Smooth muscle cell (in vitro differentiated cells): ENCODE data around the gene GLT6D1. TPM values are rescaled to one million over a fixed set of nuclear protein-coding genes. Genes with fewer than 3 reads are reported as not detected.

Source experiments
- DNase-seq: peaks from one replicate; lab custom pipeline; 2025; ENCODE audit not compliant: unreplicated experiment; lab: John Stamatoyannopoulos, UW
- H2AFZ ChIP-seq: fragments of 200-600 bp; sonication (generic); 2 replicates; pipeline ENCODE4 v1.6.0; 2016; ENCODE audit warnings: antibody characterized with exemption, low read depth, mild to moderate bottlenecking
- H3F3A ChIP-seq: fragments of 200-600 bp; sonication (generic); 2 replicates; pipeline ENCODE4 v1.6.0; 2017; ENCODE audit warnings: antibody characterized with exemption, low read depth
- H3K27ac ChIP-seq: fragments of 200-600 bp; sonication (generic); 2 replicates; pipeline ENCODE4 v1.5.1; 2016; ENCODE audit warnings: low read depth, mild to moderate bottlenecking
- H3K27me3 ChIP-seq: fragments of 200-600 bp; sonication (generic); 2 replicates; pipeline ENCODE4 v1.6.1; 2016; ENCODE audit warnings: low read depth, mild to moderate bottlenecking
- H3K36me3 ChIP-seq: fragments of 200-600 bp; sonication (generic); 2 replicates; pipeline ENCODE4 v1.5.1; 2016; ENCODE audit warnings: low read depth
- H3K4me1 ChIP-seq: fragments of 200-600 bp; sonication (generic); 2 replicates; pipeline ENCODE4 v1.5.1; 2016; ENCODE audit warnings: low read depth
- H3K4me2 ChIP-seq: fragments of 200-600 bp; sonication (generic); 2 replicates; pipeline ENCODE4 v1.6.0; 2016; ENCODE audit warnings: mild to moderate bottlenecking
- H3K4me3 ChIP-seq: fragments of 200-600 bp; sonication (generic); 2 replicates; pipeline ENCODE4 v1.5.1; 2016; ENCODE audit warnings: mild to moderate bottlenecking
- H3K79me2 ChIP-seq: fragments of 200-600 bp; sonication (generic); 2 replicates; pipeline ENCODE4 v1.6.0; 2016; ENCODE audit warnings: low read depth, mild to moderate bottlenecking
- H3K9ac ChIP-seq: fragments of 200-600 bp; sonication (generic); 2 replicates; pipeline ENCODE4 v1.6.0; 2016; ENCODE audit warnings: low read depth
- H3K9me3 ChIP-seq: fragments of 200-600 bp; sonication (generic); replicated peaks from 2 replicates; pipeline ENCODE4 v1.5.1; 2016; ENCODE audit warnings: low read depth
- H4K20me1 ChIP-seq: fragments of 200-600 bp; sonication (generic); 2 replicates; pipeline ENCODE4 v1.6.0; 2016; ENCODE audit warnings: low read depth
- WGBS: methylation state at CpG from one replicate; pipeline ENCODE4 v1.1.7; 2016; ENCODE audit warnings: low lambda C conversion rate; 5-methylcytosine and 5-hydroxymethylcytosine counted together
- polyA plus RNA-seq: library from polyadenylated mRNA; unstranded; fragments of >200 nt; fragmentation: Nextera tagmentation; extraction: Ambion mirVana; gene quantifications from 2 replicates; pipeline ENCODE4 v1.2.1, GENCODE V29; 2016
- total RNA-seq: library from RNA; depleted of rRNA; stranded (reverse); fragments of >200 nt; gene quantifications from 2 replicates; pipeline ENCODE4 v1.2.3, GENCODE V29; 2014
- TF ChIP-seq, protein P1 (sequence below): fragments of 200-600 bp; sonication (generic); IDR thresholded peaks from 2 replicates; pipeline ENCODE4 v1.5.1; 2017; ENCODE audit warnings: borderline replicate concordance, mild to moderate bottlenecking, antibody characterized with exemption; ENCODE audit not compliant: insufficient read depth, poor library complexity, severe bottlenecking

Gene GLT6D1
- total and polyA plus RNA-seq, 2 experiments from 2014 or later: not detected

DNA sequence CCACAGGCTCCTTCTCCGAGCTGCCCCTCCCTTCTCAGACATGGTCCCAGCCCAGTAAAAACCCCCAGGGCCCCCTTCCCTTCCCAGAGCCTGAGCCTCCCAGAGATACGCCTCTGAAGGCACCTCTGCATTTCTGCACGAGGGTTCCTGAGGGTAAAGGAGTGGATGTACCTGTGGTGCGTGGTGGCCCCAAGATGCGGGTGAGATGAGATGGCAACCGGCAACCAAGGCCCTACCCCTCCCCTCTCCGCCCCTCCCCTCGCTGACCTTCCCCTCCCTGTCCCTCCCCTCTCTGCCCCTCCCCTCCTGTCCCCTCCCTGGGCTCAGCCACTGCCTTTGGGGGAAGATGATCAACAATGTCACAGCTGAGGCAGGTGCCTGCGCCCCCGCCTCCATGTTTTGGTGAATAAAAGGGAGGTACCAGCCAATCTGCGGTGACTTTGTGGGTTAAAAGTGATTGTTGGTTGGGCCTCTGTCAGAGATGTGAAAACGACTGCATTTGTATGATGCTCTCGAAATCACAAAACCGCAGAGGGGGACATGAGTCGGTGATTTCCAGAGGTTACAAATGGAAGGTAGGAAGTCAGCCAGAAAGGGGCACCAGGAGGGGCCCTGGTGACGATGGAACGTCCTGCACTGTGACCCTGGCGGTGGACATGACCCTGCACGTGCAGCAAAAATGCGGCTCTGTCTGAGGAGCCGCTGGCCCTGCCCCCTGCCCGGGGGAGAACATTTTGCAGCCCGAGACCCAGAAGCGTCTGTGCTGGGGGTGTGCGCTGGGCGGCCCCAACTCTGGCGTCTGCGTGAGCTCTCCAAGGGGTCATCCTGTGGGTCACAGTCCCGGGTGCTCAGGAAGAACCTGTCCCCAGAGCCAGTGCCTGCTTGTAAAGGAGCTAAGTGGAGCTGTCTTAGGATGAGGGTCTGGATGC lies 27.5 kb upstream of the GLT6D1 start:
- no peak overlapping the region for H3K9ac ChIP-seq
- H3K9me3 ChIP-seq: no peaks in the 10 kb centered on the region

DNA sequence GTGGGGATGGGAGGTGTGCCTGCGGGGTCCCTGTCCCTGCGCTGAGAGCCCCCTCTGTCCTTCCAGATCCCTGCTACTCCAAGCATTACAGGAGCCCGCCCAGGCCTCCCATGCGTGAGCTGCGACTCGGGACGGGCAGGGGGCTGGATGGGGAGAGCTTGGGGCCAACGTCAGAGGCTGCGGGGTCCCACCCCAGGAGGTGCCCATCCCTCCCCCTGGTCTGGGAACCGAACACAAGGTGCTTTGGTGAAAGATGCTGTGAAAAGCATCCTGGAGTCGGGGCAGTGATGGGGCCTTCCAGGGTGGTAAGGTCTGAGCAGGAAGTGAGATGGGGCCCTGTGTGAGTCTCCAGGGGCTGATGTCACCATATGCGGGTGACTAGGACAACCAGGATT lies 26.5 kb upstream of the GLT6D1 start:
- TF ChIP-seq, protein P1, sequence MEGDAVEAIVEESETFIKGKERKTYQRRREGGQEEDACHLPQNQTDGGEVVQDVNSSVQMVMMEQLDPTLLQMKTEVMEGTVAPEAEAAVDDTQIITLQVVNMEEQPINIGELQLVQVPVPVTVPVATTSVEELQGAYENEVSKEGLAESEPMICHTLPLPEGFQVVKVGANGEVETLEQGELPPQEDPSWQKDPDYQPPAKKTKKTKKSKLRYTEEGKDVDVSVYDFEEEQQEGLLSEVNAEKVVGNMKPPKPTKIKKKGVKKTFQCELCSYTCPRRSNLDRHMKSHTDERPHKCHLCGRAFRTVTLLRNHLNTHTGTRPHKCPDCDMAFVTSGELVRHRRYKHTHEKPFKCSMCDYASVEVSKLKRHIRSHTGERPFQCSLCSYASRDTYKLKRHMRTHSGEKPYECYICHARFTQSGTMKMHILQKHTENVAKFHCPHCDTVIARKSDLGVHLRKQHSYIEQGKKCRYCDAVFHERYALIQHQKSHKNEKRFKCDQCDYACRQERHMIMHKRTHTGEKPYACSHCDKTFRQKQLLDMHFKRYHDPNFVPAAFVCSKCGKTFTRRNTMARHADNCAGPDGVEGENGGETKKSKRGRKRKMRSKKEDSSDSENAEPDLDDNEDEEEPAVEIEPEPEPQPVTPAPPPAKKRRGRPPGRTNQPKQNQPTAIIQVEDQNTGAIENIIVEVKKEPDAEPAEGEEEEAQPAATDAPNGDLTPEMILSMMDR: no peak
- 84% methylated on average over 11 of the region's 12 CpGs for WGBS

More for the DNA sequence above, 27.5 kb upstream of the GLT6D1 start:
- H4K20me1 ChIP-seq: peaks cover 33% of the 10 kb centered on the region
- H2AFZ ChIP-seq: no peak overlapping the region
- 90% methylated on average over 24 of the region's 29 CpGs for WGBS
- TF ChIP-seq, protein P1: no peak
- no peak overlapping the region for H3K4me3 ChIP-seq
- no peaks in the 10 kb centered on the region for H3K36me3 ChIP-seq
- H3K27me3 ChIP-seq: no peaks in the 10 kb centered on the region
- H3K4me2 ChIP-seq: no peak overlapping the region
- no peaks in the 10 kb centered on the region for H3K79me2 ChIP-seq
- H3F3A ChIP-seq: no peaks in the 10 kb centered on the region
- no peak for DNase-seq
- H3K27ac ChIP-seq: no peak overlapping the region
- H3K4me1 ChIP-seq: peaks cover 9% of the 10 kb centered on the region

DNA sequence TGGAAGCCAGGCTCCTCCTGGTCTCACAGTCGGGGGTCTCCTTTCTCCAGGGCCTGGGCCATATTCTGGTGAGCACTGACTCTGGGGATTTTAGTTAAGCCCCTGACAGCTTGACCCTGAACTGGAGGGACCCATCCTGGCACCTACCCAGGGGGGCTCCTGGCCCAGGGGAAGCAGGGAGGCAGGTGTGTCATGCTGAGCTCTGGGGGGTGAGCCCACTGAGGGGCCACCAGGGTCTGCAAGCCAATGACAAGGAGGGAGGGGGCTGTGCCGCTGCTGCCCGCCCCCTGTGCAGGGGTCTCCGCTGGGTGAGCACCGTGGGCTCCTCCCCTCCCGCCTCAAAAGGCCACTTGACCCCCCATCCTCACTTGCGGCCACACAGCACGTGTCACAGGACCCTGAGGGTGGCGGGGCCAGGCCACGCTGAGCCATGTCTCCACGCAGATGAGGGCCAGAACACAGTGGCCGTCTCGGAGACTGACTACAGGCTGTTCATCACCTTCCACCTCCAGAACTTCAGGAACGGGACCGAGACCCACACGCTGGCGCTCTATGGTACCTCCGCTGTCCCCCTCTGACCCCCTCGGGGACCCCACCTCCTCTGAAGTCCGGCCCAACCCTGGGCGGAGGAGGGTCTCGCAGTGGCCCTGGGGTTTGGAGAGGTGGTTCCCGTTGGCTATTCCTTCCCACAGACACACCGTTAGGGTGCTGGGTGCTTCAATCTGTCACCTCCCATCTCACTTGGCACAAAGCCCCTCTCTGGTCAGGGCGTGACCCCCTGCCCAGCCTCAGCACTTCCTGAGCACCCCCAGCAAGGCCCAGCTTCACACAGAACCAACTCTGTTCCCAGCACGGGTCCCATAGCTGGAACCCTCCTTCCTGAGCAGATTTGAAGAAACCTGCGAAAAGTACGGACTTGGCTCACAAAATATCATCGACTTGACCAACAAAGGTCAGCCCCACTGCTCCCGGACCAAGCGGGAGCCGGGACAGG lies 25.8 kb upstream of the GLT6D1 start:
- Histone ChIP-seq H3K4me2 (no peak overlapping the region), H2AFZ (no peak overlapping the region), H3K9ac (no peak overlapping the region), H3K79me2 (no peaks in the 10 kb centered on the region), H3K4me3 (no peak overlapping the region), H4K20me1 (peaks cover 46% of the 10 kb centered on the region), H3K4me1 (peaks cover 10% of the 10 kb centered on the region), H3K36me3 (peaks cover 1% of the 10 kb centered on the region), H3F3A (no peaks in the 10 kb centered on the region), H3K27ac (no peak overlapping the region), H3K27me3 (no peaks in the 10 kb centered on the region), H3K9me3 (no peaks in the 10 kb centered on the region)
- WGBS: 97% methylated on average over 25 of the region's 32 CpGs
- TF ChIP-seq, protein P1: no peak
- DNase-seq: no peak

More for the DNA sequence above, 26.5 kb upstream of the GLT6D1 start:
- no peak overlapping the region for H2AFZ ChIP-seq
- DNase-seq: no peak
- H3K4me1 ChIP-seq: peaks cover 10% of the 10 kb centered on the region
- H3K79me2 ChIP-seq: no peaks in the 10 kb centered on the region
- H3K27me3 ChIP-seq: no peaks in the 10 kb centered on the region
- no peaks in the 10 kb centered on the region for H3K36me3 ChIP-seq
- no peak overlapping the region for H3K4me3 ChIP-seq
- H3K9ac ChIP-seq: no peak overlapping the region
- H3F3A ChIP-seq: no peaks in the 10 kb centered on the region
- no peak overlapping the region for H3K4me2 ChIP-seq
- H3K27ac ChIP-seq: no peak overlapping the region
- no peaks in the 10 kb centered on the region for H3K9me3 ChIP-seq
- peaks cover 40% of the 10 kb centered on the region for H4K20me1 ChIP-seq
